PC-9 (cell line): Measurements from ENCODE around the gene AOC1. TPM values are rescaled to one million over a fixed set of nuclear protein-coding genes. Genes with fewer than 3 reads are reported as not detected.

Source experiments
- BruUV-seq: library from RNA; stranded (reverse); fragments of 400-500 nt; replicated peaks from 2 replicates; lab custom pipeline; 2021; lab: Mats Ljungman, UMichigan
- CTCF ChIA-PET: fragments of 300-600 bp; sonication (Branson Sonifier 250); formaldehyde crosslinking; loops from one replicate; lab custom pipeline; 2022; ENCODE audit warnings: antibody characterized with exemption; lab: Charles Lee
- POLR2A ChIA-PET: fragments of 300-600 bp; sonication (Branson Sonifier 250); formaldehyde crosslinking; loops from one replicate; lab custom pipeline; 2022; ENCODE audit warnings: antibody characterized with exemption; ENCODE audit not compliant: unreplicated experiment; lab: Charles Lee
- DNase-seq, 2 experiments: peaks; one replicate each; pipeline versions ENCODE4 v3.0.0 to v3.0.0-alpha.2; 2015 to 2022; ENCODE audit warnings: mixed read lengths in 1 of 2
- H2AFZ ChIP-seq: fragments of 200-600 bp; sonication (generic); 2 replicates; pipeline ENCODE4 v1.8.1; 2017; ENCODE audit warnings: antibody characterized with exemption
- H3F3A ChIP-seq: fragments of 200-600 bp; sonication (generic); 2 replicates; pipeline ENCODE4 v1.8.1; 2017; ENCODE audit warnings: antibody characterized with exemption, mild to moderate bottlenecking, low read depth; ENCODE audit not compliant: insufficient read depth
- H3K27ac ChIP-seq: fragments of 200-600 bp; sonication (generic); 2 replicates; pipeline ENCODE4 v1.6.1; 2016; ENCODE audit warnings: mixed run types
- H3K27me3 ChIP-seq: fragments of 200-600 bp; sonication (generic); 2 replicates; pipeline ENCODE4 v1.6.1; 2016; ENCODE audit warnings: low read depth, mixed run types; ENCODE audit not compliant: insufficient read depth
- H3K36me3 ChIP-seq: fragments of 200-600 bp; sonication (generic); 2 replicates; pipeline ENCODE4 v1.6.1; 2016; ENCODE audit warnings: low read depth, mixed run types
- H3K4me1 ChIP-seq: fragments of 200-600 bp; sonication (generic); replicated peaks from 2 replicates; pipeline ENCODE4 v1.6.1; 2016; ENCODE audit warnings: mixed run types; ENCODE audit not compliant: insufficient read depth
- H3K4me2 ChIP-seq: fragments of 200-600 bp; sonication (generic); 2 replicates; pipeline ENCODE4 v1.6.1; 2017; ENCODE audit warnings: mixed run types
- H3K4me3 ChIP-seq: fragments of 200-600 bp; sonication (generic); 2 replicates; pipeline ENCODE4 v1.6.1; 2016; ENCODE audit warnings: mixed run types
- H3K79me2 ChIP-seq: fragments of 200-600 bp; sonication (generic); 2 replicates; pipeline ENCODE4 v1.6.1; 2017; ENCODE audit warnings: low read depth, mixed run types
- H3K9me2 ChIP-seq: fragments of 200-600 bp; sonication (generic); 2 replicates; pipeline ENCODE4 v1.8.1; 2017; ENCODE audit warnings: mild to moderate bottlenecking; ENCODE audit not compliant: insufficient read depth
- H3K9me3 ChIP-seq: fragments of 200-600 bp; sonication (generic); 2 replicates; pipeline ENCODE4 v1.8.1; 2016; ENCODE audit warnings: low read depth; ENCODE audit not compliant: insufficient read depth
- H4K20me1 ChIP-seq: fragments of 200-600 bp; sonication (generic); 2 replicates; pipeline ENCODE4 v1.8.1; 2017; ENCODE audit not compliant: insufficient read depth
- CTCF ChIP-seq: fragments of 200-600 bp; sonication (generic); conservative IDR thresholded peaks from 2 replicates; pipeline ENCODE4 v1.6.1; 2017; ENCODE audit warnings: mixed run types, antibody characterized with exemption, mild to moderate bottlenecking, moderate library complexity
- EZH2 ChIP-seq: fragments of 200-600 bp; sonication (generic); IDR thresholded peaks from 2 replicates; pipeline ENCODE4 v1.8.0; 2017; ENCODE audit warnings: antibody characterized with exemption, low read depth
- intact Hi-C: fragments of 100-400 bp; cut with micrococcal nuclease; formaldehyde crosslinking; loops from one replicate; pipeline ENCODE4 v1.10.0; 2022; ENCODE audit not compliant: unreplicated experiment
- total RNA-seq: library from RNA; stranded (reverse); gene quantifications from 2 replicates; pipeline ENCODE4 v1.2.3, GENCODE V29; 2021

Gene AOC1
- total RNA-seq, 1 experiment from 2014 or later = 11.4 TPM

GRCh38 chr7:150820578-150821198 is 31.6 kb upstream of the AOC1 start:
- Histone ChIP-seq H3K79me2 (no peaks in the 10 kb centered on the region), H2AFZ (no peak overlapping the region), H3K4me3 (no peak overlapping the region), H3F3A (no peaks in the 10 kb centered on the region), H4K20me1 (no peaks in the 10 kb centered on the region), H3K4me1 (no peaks in the 10 kb centered on the region), H3K4me2 (no peak overlapping the region), H3K27me3 (peaks cover 63% of the 10 kb centered on the region), H3K36me3 (no peaks in the 10 kb centered on the region), H3K27ac (no peak overlapping the region), H3K9me3 (no peaks in the 10 kb centered on the region), H3K9me2 (no peaks in the 10 kb centered on the region)
- BruUV-seq = no TSS peak
- intact Hi-C loops = no loop called here
- CTCF ChIA-PET = no interaction called here
- TF ChIP-seq EZH2 = no peak
- no peak for TF ChIP-seq CTCF
- no peak for DNase-seq
- POLR2A ChIA-PET = no interaction called here

GRCh38 chr7:150823043-150823442 is 29.3 kb upstream of the AOC1 start:
- TF ChIP-seq EZH2 (no peak), CTCF (no peak)
- DNase-seq = no peak
- H3K27me3 ChIP-seq = peaks cover 70% of the 10 kb centered on the region
- H3F3A ChIP-seq = no peaks in the 10 kb centered on the region
- no peak overlapping the region for H3K4me2 ChIP-seq
- no peak overlapping the region for H3K27ac ChIP-seq
- BruUV-seq = no TSS peak
- H3K4me3 ChIP-seq = no peak overlapping the region
- no peaks in the 10 kb centered on the region for H3K79me2 ChIP-seq
- no peaks in the 10 kb centered on the region for H4K20me1 ChIP-seq
- ChIA-PET POLR2A (no interaction called here), CTCF (no interaction called here)
- H3K9me2 ChIP-seq = no peaks in the 10 kb centered on the region
- intact Hi-C loops = no loop called here
- H3K9me3 ChIP-seq = no peaks in the 10 kb centered on the region
- H3K4me1 ChIP-seq = no peaks in the 10 kb centered on the region
- no peaks in the 10 kb centered on the region for H3K36me3 ChIP-seq
- no peak overlapping the region for H2AFZ ChIP-seq

- CTCF ChIA-PET = no interaction called here
- Histone ChIP-seq H3K79me2 (no peaks in the 10 kb centered on the region), H3K4me2 (no peak overlapping the region), H4K20me1 (no peaks in the 10 kb centered on the region), H3K27me3 (peaks cover 65% of the 10 kb centered on the region), H2AFZ (no peak overlapping the region), H3F3A (no peaks in the 10 kb centered on the region), H3K4me1 (no peaks in the 10 kb centered on the region), H3K36me3 (no peaks in the 10 kb centered on the region), H3K27ac (no peak overlapping the region), H3K4me3 (no peak overlapping the region), H3K9me2 (no peaks in the 10 kb centered on the region), H3K9me3 (no peaks in the 10 kb centered on the region)
- BruUV-seq = no TSS peak
- TF ChIP-seq EZH2 = no peak
- no peak for TF ChIP-seq CTCF
- DNase-seq = no peak
- intact Hi-C loops = no loop called here
- POLR2A ChIA-PET = no interaction called here
Measured at GRCh38 chr7:150823484-150824126, 28.7 kb upstream of the AOC1 start.
